AML-193 (cell line): ENCODE results near the gene NAP1L4.

Experiments used
- DNase-seq, 2 experiments: peaks; one replicate each; lab custom pipeline; 2025; lab: John Stamatoyannopoulos, UW

Gene NAP1L4

GRCh38 chr11:3010521-3011275, 18.6 kb upstream of the NAP1L4 start:
- no peak for DNase-seq

GRCh38 chr11:3010004-3010403, 17.9 kb upstream of the NAP1L4 start:
- DNase-seq: no peak

DNA sequence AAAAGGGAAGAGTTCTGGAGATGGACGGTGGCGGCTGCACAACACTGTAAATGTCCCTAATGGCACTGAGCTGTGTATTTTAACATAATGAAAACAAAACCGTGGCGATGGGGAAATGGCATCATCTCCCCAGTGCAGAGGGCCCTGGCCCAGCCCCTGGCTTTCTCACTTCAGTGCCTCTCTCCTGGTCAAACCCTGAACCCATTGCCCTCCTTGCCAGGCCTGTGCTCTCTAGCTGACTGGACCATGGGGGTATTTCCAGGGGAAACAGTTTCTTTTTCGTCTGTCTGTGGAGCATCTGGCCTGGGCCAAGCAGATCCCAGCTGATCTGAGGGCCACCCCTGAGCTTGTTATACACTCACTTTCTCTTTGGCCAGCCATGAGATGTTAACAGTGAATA, 17.4 kb upstream of the NAP1L4 start:
- no peak for DNase-seq

GRCh38 chr11:3008746-3009336, 16.7 kb upstream of the NAP1L4 start:
- no peak for DNase-seq

DNA sequence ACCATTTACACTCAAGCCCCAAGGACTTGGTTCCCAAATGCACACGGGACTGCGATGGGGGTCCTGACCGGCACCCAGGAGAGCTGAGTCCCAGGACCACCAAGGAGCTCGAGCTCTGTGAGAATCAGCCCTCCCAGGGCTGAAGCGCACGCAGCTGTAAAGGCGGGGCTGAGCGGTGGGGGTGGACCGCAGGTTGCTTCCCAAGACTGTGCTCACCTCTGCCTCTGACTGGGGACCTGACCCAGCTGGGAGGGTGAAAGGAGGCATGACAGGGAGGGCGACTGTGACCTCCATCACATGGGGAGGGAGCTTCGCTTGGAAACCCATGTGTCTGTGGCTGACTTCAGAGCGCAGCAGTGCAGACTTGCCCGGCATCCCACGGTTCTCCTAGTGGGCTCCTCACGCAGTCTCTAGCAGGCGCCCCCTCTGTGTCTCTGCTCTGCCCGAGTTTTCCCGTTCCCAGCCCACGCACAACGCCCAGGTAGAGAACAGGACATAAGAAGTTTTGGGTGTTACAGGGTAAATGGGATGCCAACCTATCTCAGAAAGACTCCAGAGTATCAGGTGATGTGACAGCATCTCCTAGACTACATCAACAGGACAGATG, 15.4 kb upstream of the NAP1L4 start:
- DNase-seq: no peak

- DNase-seq: no peak
Observed at GRCh38 chr11:3006505-3007260, 14.6 kb upstream of the NAP1L4 start.

DNA sequence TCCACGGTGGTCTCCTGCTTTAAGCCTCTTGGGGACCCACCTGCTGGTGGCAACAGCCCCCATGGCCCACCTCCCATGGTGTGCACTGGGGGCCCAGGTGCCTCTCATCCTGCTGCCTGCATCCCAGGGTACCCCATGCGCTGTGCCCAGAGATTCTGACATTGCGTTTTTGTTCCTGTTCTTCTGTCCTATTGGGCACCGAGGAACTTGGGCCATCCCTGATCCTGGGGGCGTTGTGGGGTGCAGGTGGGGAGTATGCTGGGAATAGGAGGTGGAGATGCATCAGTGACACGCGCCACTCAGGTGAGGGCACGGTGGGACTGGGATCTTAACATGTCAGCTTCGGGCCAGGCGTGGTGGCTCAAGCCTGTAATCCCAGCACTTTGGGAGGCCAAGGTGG, 12.4 kb upstream of the NAP1L4 start:
- DNase-seq: no peak

GRCh38 chr11:3003396-3004231, 11.5 kb upstream of the NAP1L4 start:
- no peak for DNase-seq

- no peak for DNase-seq
Observed at GRCh38 chr11:3002871-3003270, 10.7 kb upstream of the NAP1L4 start.

GRCh38 chr11:3002351-3002861, 10.3 kb upstream of the NAP1L4 start:
- DNase-seq: no peak

GRCh38 chr11:3001496-3001895, 9.4 kb upstream of the NAP1L4 start:
- DNase-seq: no peak

DNA sequence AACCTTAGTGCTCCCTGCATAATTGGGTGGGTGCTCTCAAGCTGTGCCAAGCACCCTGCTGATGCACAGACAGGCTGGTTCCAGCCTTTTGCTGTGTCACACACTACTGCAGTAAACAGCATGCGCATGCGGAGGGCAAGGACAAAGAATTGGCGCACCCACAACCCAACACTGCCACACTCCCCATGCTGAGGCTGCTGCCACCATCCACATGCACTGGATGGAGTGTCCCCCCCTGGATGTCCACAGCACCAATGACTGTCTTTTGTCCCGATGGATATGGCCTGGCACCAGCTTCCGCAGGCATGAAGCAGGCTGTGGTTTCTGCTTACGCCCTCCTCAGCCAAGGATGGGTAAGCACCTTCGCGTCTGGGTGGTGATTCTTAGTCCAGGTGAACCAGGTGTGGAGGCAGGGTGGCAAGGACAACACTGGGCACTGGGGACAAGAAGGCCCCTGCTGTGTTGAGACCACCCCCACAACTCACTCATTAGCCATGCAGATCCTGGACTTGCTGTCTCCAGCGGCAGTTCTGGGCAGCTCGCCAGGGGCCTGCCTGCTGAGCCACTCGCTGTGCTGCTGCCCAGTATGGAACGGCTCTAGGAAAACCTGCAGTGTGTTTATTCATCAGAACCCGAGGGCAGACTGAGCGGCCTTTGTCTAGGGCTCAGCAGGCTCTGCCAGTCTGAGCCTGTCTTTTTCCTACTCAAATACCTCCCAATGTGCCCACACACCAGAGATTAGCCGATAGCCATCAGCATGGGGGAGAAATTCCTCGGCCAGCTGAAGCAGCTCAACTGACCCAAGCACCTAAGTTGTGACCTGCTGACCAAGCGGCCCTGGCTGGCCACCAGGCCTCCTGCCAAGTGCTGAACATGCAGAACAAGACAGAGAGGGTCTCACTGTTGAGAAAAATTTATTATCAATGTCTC, 8.2 kb upstream of the NAP1L4 start:
- no peak for DNase-seq

DNA sequence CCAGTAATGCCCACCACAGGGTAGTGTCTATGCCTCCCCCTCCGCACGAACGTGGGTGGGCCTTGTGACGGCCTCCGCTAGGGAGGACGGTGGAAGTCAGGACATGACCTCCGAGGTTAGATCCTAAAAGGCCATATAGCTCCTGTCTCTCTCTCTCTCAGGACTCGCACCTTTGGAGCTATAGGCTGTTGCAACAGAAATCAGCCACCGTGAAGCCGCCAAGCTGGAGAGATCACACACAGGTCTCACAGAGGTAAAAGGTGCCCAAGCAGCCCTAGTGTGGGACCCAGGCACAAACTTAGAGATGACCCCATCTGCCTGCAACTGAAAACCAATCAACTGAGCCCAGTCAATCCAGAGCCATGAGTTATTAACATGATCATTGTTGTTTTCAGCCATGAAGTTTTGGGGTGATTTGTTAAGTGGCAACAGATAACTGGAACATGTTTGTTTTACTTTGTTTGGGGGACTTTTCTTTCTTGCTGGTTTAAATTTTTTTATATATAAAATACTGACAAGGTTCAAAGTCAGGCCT, 7.4 kb upstream of the NAP1L4 start:
- DNase-seq: no peak

DNA sequence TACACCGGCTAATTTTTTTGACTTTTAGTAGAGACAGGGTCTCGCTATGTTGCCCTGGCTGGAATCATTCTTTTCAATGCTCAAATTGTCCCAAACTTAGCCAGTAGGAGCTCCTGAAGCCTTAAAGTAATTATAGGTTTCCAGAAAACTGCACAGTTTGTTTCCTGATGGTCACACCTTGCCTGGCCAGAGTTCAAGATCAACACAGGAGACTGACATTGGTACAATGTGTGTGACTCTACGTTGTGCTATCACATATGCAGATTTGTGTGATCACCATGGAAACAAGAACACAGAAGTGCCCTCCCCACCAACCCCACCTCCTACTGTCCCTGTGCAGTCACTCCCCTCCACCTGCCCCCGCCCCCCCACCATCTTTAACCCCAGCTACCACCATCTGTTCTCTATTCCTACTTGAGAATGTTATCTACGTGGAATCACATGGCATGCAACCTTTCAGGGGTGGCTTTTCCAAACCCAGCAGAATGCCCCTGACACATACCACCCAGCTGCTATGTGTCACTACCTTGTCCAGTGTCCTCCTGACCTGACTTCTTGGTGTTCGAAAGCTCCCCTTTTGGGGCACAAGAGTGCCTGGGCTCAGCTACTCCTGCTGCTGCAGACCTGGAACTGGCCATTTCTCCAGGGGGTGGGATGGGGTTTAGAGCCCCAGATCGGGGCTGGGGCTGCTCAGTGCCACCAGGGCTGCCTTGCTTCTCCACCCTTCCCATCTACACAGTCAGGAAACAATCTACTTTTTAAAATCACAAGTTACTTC, 6.1 kb upstream of the NAP1L4 start:
- DNase-seq: no peak

DNA sequence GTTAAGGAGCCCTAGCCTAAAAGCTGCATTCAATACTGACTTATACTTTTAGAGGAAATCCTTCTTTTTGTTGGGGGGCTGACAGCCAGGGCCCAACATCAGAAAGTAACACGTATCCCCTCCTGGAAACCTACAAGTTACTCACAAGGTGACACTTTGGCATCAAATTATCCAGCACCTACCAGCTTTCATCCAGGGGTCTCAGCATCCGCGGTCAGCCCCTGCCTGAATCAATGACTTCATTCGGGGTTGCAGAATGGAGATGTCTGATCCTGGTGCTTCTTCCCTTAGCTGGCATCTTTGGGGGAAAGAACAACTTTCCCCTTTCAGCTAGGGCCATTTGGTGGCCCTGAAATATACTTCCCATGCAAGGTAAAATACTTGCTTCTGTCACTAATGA, 5.3 kb upstream of the NAP1L4 start:
- DNase-seq: no peak

DNA sequence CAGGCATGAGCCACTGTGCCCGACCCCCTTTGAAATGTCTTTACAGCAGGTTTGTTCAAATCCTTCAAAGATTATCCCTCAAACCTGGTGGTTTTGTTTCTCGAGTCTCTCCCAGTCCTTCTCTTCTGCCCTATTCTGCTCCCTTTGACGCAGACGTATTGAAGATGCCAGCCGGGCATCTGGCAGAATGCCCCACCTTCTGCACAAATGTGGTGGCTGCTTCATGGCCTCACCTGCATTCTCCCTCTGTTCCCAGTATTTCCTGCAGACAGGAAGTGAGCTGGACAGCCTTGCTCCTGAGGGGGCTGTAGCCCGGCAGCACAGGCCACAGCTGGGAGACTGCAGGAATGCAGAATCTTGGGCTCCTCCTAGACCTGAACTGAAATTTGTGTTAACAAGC, 4.8 kb upstream of the NAP1L4 start:
- DNase-seq: no peak

DNA sequence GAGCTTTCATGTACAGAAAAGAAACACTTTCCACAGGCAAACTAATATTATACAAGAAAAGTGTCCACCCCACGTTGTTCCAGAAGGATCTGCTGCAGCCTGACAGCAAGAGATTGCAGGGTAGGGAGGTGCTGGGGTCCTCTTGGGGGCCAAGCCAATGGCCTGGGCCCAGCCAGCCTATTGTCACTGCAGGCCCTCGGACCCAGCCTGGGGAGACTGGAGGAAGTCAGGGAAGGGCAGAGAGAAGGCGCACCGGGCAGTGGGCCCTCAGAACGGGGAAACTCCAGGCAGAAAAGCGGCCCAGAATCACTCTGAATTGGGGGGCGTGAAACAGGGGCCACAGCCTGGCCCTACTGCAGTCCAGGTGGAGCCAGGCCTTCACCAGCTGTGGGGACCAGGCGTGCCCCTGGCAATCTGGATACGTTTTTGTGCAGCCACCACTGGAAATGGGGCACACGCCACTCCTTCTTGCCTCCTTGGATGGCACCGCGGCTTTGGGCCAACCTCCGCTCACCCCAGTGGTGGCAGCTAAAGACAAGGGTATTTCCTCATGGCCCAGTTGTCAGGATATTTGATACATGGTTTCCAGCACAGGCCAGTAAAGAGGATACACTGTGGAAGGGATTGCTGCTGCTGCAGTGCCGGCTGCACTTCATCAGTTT, 3.9 kb upstream of the NAP1L4 start:
- DNase-seq: no peak

- no peak for DNase-seq
Observed at GRCh38 chr11:2995031-2995561, 3.0 kb upstream of the NAP1L4 start.

GRCh38 chr11:2994336-2994730, 2.2 kb upstream of the NAP1L4 start:
- DNase-seq: no peak
